ENCODE measurements around the gene NECTIN3.
A peak's percentile ranks its signal among the peaks of the same experiment; 100 is the strongest.

Gene NECTIN3, protein sequence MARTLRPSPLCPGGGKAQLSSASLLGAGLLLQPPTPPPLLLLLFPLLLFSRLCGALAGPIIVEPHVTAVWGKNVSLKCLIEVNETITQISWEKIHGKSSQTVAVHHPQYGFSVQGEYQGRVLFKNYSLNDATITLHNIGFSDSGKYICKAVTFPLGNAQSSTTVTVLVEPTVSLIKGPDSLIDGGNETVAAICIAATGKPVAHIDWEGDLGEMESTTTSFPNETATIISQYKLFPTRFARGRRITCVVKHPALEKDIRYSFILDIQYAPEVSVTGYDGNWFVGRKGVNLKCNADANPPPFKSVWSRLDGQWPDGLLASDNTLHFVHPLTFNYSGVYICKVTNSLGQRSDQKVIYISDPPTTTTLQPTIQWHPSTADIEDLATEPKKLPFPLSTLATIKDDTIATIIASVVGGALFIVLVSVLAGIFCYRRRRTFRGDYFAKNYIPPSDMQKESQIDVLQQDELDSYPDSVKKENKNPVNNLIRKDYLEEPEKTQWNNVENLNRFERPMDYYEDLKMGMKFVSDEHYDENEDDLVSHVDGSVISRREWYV

DNA sequence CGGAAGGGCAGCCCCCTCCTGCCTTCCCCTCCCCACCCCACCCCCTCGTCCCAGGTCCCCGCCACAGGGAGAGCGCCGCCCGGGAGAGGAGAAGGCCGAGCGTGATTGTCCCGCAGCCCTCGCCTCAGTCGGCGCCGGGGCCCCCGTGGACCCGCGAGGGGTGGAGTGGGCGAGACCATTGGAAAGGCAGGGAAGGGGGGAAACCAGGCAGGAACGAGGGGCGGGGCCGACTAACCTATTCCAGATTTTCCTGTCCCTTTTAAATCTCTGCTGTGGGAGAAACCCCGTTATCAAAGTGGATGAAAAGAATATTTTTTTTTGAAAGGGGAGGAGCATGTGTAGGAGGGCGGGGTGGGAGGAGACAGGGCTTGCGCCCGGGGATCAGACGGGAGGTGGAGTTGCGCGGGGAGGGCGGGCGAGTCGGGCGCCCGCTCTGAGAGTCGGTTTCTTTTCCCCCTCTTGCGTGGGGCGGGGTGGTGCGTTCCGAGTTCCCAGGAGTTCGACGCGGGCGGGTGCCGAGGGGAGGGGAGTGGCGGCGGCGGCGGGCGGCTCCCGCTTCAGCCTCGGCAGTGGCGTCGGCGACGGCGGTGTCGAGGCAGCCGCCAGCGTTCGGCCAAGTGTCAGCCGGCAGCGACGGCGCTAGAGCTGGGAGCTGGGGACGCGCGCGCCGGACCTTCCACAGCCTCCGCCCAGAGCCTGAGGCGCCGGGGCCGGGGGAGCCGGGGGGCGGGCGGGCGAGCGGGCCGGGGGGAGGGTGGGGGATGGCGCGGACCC is at the start of gene NECTIN3:
NECTIN3 (plus strand) TSS at position 560 of the 774 bp plus-strand sequence; CDS start at position 762, 202 bp downstream.
- peak; percentile 85 to 97 for DNase-seq

DNA sequence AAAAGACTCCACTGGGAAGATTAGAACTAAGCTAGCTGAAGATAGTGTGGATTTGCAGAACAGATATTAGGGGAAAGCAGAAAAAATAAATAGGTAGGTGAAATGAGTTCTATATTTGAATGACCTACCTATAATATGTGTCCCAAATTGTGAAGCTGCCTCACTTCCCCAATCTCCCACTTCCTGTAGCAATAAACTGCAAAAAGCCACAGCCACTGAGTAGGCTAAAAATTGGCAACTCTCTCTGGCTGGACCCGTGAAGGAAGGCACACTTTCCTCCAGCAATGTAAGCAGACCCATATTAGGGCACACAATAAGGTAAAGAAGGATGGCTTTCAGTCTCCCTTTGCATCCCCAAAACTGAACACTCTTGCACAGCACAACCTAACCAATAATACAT is 43.7 kb upstream of the NECTIN3 start:
- DNase-seq: no peak

DNA sequence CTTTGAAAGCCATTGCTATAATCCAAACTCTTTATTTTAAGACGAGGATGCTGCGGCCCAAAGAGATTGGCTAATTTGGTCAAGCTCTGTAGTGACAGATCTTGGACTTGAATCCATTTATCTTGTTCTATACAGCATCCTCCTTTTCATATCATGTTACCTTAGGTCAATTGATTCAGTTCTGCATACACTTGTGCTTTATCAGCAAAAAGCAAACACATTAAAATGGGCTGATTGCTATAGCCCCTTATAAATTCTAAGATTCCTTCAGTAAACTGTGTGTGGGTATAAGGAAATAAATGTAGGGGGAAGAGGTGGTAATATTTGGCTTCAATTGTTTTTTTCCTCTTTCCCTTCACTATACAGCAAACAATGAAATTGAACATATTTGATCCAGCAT is 40.1 kb upstream of the NECTIN3 start:
- no peak for DNase-seq

DNA sequence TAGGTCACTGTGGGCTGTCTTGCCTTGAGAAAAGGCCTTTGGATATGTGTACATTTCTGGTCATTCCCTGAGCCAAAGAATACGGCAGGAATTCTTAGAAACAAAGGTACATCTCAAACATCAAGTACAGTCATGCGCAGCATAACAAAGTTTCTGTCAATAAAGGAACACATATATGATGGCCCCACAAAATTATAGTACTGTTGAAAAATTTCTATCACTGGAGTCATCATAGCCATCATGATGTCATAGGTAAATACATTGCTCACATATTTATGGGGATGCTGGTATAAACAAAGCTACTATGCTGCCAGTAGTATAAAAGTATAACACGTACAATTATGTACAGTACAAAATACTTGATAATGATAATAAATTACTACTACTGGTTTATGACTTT is 38.9 kb upstream of the NECTIN3 start:
- DNase-seq: no peak

DNA sequence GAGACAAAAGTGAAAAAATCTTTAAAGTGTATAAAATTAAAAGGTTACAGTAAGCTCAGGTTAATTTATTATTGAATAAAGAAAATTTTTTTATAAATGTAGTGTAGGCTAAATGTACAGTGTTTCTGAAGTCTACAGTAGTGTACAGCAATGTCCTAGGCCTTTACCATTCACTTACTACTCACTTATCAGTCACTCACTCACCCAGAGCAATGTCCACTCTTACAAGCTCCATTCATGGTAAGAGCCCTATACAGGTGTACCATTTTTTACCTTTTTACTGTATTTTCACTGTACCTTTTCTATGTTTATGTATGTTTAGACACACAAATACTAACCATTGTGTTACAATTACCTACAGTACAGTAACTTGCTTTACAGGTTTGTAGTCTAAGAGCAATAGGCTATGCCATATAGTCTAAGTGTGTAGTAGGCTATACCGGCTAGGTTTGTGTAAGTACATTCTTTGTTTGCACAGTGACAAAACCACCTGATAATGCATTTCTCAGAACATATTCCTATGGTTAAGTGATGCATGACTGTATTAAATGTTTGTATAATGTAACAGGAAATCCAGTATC is 38.1 kb upstream of the NECTIN3 start:
- no peak for DNase-seq

DNA sequence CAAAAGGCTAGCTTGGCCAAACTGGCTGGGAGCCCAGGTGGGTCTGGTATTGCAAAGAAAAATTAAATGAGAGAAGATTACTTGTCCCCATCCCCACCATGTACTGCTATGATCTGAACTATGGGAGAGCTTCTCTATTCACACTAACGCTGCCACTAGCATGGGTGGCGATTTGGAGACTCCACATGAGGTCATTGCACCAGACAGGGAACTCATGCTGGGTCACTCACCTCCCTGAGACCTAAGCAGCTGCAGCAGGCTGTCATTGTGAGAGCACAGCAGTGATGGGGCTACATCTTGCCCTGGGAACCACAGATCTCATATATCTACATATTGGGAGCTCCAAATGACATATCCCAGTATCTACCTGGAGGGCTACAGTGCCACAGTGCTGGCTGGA is 36.3 kb upstream of the NECTIN3 start:
- DNase-seq: no peak

DNA sequence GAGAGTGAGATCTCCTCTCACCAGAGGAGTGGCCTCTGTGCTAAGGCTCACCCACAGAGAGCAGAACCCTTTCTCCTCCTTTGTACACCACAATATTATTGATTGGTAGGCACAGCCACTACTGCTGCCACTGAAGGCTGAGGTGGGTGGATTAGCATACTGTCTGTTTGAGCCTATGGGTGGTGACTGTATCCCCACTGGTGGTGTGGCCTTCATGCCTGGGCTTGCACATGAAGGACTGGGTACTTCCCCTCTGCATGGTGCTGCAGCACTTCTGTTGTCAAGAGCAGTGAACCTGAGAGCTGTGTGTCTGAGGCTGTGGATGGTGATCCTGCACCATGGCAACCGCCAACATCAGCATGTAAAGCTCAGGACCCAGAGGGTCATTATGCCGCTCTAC is 35.7 kb upstream of the NECTIN3 start:
- DNase-seq: no peak

DNA sequence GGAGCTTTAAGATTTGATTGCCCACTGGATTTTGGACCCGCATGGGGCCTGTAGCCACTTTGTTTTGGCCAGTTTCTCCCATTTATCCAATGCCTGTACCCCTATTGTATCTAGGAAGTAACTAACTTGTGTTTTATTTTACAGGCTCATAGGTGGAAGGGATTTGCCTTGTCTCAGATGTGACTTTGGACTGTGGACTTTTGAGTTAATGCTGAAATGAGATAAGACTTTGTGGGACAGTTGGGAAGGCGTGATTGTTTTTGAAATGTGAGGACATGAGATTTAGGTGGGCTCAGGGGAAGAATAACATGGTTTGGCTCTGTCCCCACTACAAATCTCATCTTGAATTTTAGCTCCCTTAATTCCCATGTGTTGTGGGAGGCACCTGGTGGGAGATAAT is 30.7 kb upstream of the NECTIN3 start:
- DNase-seq: no peak

DNA sequence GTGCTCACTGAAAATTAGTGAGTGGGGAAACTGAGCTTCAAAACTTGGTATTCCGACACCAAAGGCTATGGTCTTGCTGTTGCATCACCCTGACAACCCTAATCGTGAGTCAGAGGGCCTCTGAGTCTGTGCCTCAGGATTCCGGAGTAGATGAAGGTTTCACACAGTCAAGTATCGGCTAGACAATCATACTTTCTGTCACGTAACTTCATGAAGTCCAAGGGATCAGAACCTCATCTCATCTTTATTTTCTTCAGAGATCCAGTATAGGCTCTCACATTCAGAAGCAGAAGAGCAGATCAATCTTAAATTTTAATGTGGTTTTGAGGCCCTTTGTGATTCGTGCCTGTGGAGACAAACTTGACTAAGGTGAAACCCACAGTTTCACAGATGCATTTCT is 26.1 kb upstream of the NECTIN3 start:
- no peak for DNase-seq

DNA sequence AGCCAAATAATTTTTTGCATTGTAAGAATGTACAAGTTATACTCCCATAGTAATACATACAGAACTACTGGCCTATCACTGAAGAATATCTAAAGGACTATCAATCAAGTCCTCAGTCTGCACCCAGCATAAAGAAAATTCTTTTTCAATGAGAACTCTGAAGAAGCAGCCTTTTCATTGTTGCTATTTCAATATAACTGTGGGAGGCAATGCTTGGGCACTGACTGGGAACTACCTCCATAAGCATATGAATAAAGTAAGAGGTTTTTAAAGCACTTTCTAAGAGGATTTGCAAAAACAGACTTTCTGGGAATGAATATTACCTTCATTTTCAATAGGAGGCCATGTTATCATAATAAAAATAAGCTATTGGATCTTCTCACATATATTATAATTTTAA is 24.6 kb upstream of the NECTIN3 start:
- DNase-seq: no peak

DNA sequence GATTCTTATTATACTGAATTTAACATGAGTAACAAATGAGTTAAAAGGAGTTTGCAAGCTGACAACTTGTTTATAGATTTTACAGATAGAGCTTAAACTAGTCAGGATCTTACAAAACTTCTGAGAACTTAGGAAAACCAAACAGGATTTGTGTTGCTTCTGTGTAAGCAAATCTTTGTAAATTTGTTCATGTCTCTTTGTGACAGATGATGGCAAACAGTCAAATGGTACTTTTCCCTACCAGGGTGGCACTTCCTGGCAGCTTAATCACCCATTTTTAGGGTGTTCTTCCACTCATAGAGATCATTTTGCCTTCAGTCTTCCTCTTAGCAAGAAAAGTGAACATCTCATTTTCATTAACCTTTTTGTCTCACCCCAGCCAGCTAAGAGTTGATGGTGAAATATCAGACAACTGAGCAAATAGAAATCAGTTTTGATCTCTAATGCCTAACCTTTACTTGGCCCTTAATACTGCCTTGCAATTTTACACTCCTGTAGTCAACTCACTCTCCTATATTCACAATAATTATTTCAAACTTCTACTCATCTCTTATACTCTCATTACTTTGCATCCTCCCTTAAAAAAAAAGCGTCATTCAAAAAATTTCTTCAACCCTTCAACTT is 23.7 kb upstream of the NECTIN3 start:
- DNase-seq: no peak

DNA sequence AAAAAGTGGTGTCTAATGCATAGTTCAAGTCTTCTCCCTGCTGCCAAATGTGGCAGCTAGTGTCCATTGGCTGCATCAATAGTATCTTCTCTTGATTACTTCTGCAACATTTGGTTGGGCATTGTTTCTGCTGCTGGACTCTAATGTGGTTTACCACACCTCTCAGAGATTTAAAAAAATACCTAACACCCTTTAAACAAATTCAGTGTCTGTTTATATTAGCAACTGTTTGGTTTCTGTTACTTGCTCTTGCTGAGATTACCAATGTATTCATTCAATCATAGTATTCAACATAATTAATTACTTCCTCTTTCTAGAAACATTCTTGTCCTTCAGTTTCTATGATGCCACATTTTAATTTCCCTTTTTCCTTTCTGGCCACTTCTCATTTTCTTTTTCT is 20.3 kb upstream of the NECTIN3 start:
- DNase-seq: no peak

DNA sequence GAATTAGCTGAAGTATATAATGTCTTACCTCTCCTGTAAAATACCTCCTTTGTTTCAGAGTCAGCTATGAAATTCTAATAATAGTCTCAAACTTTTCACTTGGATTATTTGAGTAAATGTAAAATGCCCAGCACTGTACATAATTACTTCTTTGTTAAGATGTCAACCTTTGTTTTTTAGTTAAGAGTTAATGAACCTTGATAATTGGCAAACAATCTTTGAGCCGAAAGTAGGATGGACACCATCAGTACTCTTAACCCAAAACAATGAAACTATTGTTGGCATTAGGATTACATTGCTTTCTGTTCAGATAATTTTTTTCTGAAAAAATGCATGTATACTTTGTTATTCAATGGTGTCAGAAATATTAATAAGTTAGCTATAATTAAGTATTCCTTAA is 3.0 kb upstream of the NECTIN3 start:
- no peak for DNase-seq

DNA sequence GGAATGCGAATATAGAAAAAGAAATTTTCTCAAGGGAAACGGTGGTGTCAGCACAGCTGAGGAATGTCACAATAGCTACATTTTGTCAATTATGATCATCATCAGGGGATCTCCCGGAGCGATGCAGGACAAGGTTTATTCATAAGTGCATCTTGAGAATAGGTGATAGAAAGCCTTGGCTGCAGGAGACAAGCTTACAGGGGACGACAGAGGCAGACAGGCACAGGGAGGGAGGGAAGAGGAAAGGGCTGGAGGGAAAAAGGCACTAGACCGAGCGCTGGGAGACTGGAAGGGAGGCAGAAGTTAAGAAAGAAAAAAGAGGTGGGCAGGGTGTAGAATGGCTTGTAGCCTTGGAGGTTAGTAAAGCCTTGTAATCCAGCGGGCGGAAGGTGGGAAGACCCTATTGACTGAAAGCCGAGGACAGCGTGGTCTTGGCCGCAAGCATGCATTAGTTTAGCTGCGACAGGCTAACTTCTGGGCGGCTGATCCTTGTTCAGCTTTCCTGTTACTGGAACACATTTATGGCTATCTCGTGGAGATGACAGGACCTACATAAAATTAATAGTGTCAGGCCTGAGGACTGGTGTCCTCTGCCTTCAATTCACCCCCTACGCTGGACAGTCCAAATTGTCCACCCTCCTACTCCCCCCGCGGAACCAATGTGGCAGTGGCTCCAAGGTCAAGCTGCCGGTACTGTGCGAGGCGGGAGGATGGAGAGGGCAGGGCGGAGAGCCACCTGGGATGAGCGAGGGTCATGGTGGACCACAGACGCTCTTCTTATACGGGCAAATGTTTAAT is 1.4 kb upstream of the NECTIN3 start:
- DNase-seq: no peak

DNA sequence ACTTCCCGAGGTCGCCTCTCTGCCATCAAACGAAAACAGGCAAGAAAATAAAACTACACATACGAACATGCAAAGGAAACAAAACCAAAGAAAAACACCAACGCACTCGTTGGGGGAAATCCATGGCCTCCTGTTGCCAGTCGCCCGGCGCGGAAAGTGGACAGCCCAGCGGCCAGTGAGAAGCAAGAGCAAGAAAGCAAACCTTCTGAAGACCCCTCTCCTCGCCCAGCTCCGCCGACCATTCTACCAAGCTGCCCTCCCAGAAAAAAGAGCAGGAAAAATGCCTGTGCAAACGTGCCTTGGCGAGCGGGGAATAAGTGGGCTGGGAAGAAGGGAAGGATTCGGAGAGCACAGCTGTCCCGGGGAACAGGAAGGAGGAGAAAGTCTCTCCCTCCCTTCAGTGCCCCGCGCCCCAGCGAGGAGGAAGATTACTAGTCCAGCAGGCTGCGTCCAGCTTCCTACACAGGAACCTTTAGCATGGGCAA is 802 bp upstream of the NECTIN3 start:
- DNase-seq: peak; percentile 76 to 82

DNA sequence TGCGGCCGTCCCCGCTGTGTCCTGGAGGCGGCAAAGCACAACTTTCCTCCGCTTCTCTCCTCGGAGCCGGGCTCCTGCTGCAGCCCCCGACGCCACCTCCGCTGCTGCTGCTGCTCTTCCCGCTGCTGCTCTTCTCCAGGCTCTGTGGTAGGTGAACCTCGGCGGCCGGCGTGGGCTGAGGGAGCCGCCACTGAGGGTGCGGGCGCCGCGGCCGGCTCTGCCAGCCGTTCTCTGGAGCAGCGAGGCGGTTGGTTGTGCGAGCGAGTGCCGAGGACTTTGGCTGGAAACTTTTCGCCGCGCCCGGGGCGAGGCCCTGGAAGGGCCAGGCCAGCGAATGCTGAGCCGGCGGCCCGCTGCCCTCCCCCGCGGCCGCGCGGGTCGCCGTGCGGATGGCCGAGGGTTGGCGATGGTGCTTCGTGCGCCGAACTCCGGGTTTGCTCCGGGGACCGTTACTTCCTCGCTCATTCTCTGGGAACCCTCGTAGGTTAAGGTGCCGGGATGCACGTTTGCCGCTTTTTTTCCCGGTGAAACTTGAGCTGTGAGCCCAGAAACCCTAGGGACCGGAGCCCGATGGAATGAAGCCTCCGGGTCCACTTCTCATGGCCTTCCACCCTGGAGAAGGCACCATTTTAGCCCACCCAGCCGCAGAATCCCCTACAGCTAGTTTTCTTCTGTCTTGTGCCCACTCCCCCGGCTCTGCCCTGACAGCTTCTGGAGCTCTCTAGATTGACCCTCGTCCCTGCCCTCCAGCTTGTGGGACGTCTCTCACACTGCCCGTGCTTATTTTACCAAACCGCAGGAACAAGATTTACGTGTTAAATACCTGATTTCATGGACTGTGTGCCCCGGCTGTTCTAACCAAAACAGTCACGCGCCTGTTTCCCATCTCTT is 660 bp downstream of the NECTIN3 start:
- DNase-seq: peak in 1 of 2 experiments; percentile 26

DNA sequence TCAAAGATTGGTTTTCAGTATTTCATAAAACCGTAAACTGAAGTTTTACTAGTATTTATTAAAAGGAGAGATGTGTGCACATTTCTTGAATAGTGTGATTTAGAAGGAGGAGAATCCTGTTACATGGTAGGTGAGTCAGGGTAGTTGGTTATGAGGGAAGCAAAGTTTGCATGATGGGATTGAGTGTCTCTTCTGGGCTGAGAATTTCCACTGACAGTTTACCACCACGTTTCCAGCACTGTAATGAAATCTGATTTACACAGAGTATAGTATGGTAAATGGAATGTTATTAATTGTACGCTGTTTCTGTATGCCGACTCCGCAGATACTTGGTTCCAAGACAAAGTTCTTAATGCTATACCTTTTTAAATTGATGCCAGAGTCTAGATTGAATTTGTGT is 1.6 kb downstream of the NECTIN3 start:
- DNase-seq: no peak

DNA sequence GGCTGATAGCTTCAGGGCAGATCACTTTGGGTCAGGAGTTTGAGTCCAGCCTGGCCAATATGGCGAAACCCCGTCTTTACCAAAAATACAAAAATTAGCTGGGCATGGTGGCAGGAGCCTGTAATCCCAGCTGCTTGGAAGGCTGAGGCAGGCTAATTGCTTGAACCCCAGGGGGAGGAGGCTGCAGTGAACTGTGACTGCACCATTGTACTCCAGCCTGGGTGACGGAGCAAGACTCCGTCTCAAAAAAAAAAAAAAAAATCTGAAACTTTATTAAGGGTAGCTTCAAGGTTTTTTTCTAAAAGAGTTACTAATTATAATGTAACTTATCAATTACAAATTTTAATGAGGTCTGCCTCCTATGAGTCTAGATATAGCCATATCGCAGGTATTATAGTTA is 5.1 kb downstream of the NECTIN3 start:
- DNase-seq: no peak

DNA sequence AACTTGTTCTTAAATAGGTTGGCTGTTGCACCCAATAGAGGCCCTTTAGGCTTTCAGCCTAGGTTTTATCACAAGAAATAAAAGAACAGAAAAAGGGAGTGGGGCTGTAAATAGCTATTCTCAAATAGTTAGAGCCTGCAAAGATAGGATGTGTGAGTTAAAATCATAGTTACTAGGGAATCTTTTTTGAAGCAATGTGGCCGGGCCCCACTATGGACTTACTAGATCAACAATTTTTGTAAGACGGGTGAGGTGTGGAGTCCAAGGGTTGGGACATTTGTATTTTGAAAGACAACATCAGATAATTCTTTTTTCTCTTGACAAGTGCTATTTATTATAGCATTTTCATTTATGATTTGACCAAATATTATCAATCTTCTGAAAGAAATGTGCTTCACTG is 5.8 kb downstream of the NECTIN3 start:
- no peak for DNase-seq

DNA sequence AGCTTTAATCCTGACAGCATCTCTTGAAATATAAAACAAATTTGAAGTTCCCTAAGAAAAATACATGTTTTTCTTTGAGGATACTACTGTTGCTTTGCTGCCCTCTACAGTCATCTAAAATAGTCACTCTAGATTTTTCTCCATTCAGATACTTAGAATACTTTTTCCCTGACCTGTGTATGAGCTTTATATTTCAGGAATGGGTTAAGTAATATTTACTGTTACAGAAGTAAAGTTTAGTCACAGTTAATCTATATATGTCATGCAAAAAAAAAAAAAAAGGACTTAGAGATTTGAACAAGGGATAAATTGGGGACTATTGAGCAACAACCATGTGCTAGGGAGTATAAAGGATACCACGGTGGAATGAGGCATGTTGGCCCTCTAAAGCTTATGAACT is 8.8 kb downstream of the NECTIN3 start:
- peak in 1 of 2 experiments; percentile 54 for DNase-seq

DNA sequence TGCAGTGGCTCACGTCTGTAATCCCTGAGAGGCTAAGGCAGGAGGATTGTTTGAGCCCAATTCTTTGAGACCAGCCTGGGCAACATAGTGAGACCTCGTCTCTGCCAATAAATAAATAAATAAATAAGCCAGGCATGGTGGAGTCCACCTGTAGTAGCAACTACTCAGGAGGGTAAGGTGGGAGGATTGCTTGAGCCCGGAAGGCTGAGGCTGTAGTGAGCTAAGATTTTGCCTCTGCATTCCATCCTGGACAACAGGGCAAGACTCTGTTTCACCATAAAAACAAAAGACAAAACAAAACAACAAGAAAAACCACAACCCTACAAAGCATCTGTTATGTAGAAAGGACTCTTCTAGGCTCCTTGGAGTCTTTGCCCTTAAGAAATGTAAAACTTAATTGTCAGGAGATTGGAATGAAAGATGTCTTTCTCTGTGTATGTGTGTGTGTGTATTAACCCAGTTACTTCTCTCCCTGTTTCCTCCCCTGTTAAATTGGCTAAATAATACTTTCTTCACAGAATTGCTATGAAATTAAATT is 9.5 kb downstream of the NECTIN3 start:
- DNase-seq: no peak

All from SW 1271 (cell line).